ENCODE data around the gene LEO1.

DNA sequence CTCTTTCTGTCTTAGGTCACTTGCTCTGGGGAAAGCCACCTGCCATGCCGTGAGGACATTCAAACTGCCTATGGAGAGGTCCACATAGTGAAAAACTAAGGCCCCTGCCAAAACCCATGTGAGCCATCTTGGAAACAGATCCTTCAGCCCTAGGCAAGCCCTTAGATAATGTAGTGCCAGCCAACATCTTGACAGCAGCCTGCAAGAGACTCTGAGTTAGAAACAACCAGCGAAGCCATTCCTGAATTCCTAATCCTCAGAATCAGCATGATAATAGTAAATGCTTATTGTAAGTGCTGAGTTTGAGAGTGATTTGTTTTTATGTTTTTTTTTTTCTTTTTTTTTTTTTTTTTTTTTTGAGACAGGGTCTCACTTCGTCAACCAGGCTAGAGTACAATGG is 40.6 kb downstream of the LEO1 start:
- TF ChIP-seq CTCF (IDR thresholded peaks at IDR 0.05; ENCODE audit: low read length), result no peak
- no peak for TF ChIP-seq EZH2 (IDR thresholded peaks at IDR 0.05; ENCODE audit: borderline replicate concordance, low read length)
